Mammary epithelial cell (primary cell): ENCODE data around the gene CD276.

Source experiments
- EZH2 ChIP-seq: IDR thresholded peaks from 2 replicates; pipeline ENCODE4 v1.6.1; 2012; ENCODE audit warnings: low read length, inconsistent platforms, borderline replicate concordance
- TF ChIP-seq, protein P1 (sequence below), 2 donors: IDR thresholded peaks in 1 of 2; conservative IDR thresholded peaks in 1 of 2; 2 replicates each; pipeline ENCODE4 v1.5.1; 2011 to 2012; ENCODE audit warnings: inconsistent platforms in 2 of 2, low read length in 2 of 2, mild to moderate bottlenecking in 2 of 2, control low read depth in 1 of 2, low read depth in 1 of 2; ENCODE audit not compliant: insufficient read depth in 1 of 2; ENCODE audit errors: extremely low read depth in 1 of 2

DNA sequence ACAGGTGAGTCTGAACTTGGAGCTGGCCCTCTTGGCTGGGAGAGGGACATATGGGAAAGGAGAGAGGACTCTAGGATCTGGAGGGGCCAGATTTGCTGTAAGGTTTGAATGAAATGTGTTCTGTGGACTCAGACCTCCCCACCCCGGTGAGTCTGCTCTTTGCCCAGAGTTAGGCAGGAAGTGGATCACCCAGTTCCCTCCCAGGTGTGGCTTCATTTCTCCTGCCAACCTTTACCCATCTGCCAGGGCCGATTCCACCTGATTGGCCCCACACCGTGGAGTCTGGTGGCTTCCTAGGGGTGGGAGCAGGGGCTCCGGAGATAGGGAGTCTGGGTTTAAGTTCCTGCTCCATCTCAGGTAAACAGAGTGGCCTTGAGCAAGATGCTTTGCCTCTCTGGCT is 25.5 kb downstream of the CD276 start:
- no peak for TF ChIP-seq EZH2
- TF ChIP-seq, protein P1, sequence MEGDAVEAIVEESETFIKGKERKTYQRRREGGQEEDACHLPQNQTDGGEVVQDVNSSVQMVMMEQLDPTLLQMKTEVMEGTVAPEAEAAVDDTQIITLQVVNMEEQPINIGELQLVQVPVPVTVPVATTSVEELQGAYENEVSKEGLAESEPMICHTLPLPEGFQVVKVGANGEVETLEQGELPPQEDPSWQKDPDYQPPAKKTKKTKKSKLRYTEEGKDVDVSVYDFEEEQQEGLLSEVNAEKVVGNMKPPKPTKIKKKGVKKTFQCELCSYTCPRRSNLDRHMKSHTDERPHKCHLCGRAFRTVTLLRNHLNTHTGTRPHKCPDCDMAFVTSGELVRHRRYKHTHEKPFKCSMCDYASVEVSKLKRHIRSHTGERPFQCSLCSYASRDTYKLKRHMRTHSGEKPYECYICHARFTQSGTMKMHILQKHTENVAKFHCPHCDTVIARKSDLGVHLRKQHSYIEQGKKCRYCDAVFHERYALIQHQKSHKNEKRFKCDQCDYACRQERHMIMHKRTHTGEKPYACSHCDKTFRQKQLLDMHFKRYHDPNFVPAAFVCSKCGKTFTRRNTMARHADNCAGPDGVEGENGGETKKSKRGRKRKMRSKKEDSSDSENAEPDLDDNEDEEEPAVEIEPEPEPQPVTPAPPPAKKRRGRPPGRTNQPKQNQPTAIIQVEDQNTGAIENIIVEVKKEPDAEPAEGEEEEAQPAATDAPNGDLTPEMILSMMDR (conservative IDR thresholded peaks at IDR 0.05 in 1 of 2, IDR thresholded peaks at IDR 0.05 in 1 of 2; ENCODE audit: extremely low read depth in 1 of 2, insufficient read depth in 1 of 2, low read depth in 1 of 2, low read length in 2 of 2) = no peak
